Ascending aorta (tissue), 2 donors: Measurements from ENCODE around the gene POLR3H. TPM values are rescaled to one million over a fixed set of nuclear protein-coding genes. Genes with fewer than 3 reads are reported as not detected.

Experiments
- DNase-seq, 2 donors: peaks; one replicate each; pipeline ENCODE4 v3.0.0-alpha.2; 2019; ENCODE audit warnings: low spot score in 2 of 2
- H3K27ac ChIP-seq, 2 donors: fragments of 200-600 bp; sonication (generic); one replicate each; pipeline ENCODE4 v1.5.1; 2016 to 2017; ENCODE audit warnings: mild to moderate bottlenecking in 1 of 2
- H3K27me3 ChIP-seq: fragments of 200-600 bp; sonication (generic); one replicate; pipeline ENCODE4 v1.5.1; 2017
- H3K36me3 ChIP-seq, 2 donors: fragments of 200-600 bp; sonication (generic); one replicate each; pipeline ENCODE4 v1.5.1; 2016
- H3K4me1 ChIP-seq, 2 donors: fragments of 200-600 bp; sonication (generic); one replicate each; pipeline ENCODE4 v1.5.1; 2016 to 2017; ENCODE audit warnings: mild to moderate bottlenecking in 1 of 2
- H3K4me3 ChIP-seq, 2 donors: fragments of 200-600 bp; sonication (generic); one replicate each; pipeline ENCODE4 v1.5.1; 2016 to 2017; ENCODE audit warnings: mild to moderate bottlenecking in 1 of 2
- H3K9me3 ChIP-seq, 2 donors: fragments of 200-600 bp; sonication (generic); one replicate each; pipeline ENCODE4 v1.5.1; 2016
- CTCF ChIP-seq, 3 experiments: fragments of 200-600 bp in 2 of 3; fragments of 450-650 bp in 1 of 3; sonication (generic) in 2 of 3; IDR thresholded peaks; one replicate each; pipeline ENCODE4 v1.5.1; 2016 to 2019; ENCODE audit warnings: antibody characterized with exemption in 3 of 3, mild to moderate bottlenecking in 1 of 3, moderate library complexity in 1 of 3
- intact Hi-C: fragments of 100-400 bp; cut with DNase I; formaldehyde crosslinking; loops from one replicate; pipeline ENCODE4 v1.15.1; 2023
- total RNA-seq: library from RNA; depleted of rRNA; stranded (reverse); fragments of >200 nt; gene quantifications from one replicate; pipeline ENCODE4 v1.1.0, GENCODE V29; 2016

The POLR3H gene
- total RNA-seq, 1 donor from 2014 or later, result 34.7 TPM

- Histone ChIP-seq H3K4me1 (no peaks in the 10 kb centered on the region), H3K27ac (peak overlapping the region in 1 of 2 donors; percentile 52), H3K36me3 (no peaks in the 10 kb centered on the region), H3K9me3 (no peaks in the 10 kb centered on the region), H3K4me3 (no peak overlapping the region), H3K27me3 (no peaks in the 10 kb centered on the region)
- no peak for TF ChIP-seq CTCF (IDR thresholded peaks at IDR 0.05)
- intact Hi-C loops, result no loop called here
- no peak for DNase-seq
Measured at GRCh38 chr22:41491374-41492100, 52.7 kb downstream of the POLR3H start.

- DNase-seq, result no peak
- Histone ChIP-seq H3K4me1 (peaks cover 0 to under 1% of the 10 kb centered on the region in 2 donors), H3K36me3 (no peaks in the 10 kb centered on the region), H3K27me3 (no peaks in the 10 kb centered on the region), H3K9me3 (no peaks in the 10 kb centered on the region), H3K4me3 (no peak overlapping the region), H3K27ac (peak overlapping the region; percentile 8 to 29)
- no peak for TF ChIP-seq CTCF (IDR thresholded peaks at IDR 0.05)
- intact Hi-C loops, result no loop called here
Measured at GRCh38 chr22:41488596-41489385, 55.5 kb downstream of the POLR3H start.

GRCh38 chr22:41488076-41488475, 56.2 kb downstream of the POLR3H start:
- Histone ChIP-seq H3K4me1 (peaks cover 4 to 8% of the 10 kb centered on the region in 2 donors), H3K27ac (peak overlapping the region in 1 of 2 donors; percentile 29), H3K9me3 (no peaks in the 10 kb centered on the region), H3K36me3 (no peaks in the 10 kb centered on the region), H3K27me3 (no peaks in the 10 kb centered on the region), H3K4me3 (no peak overlapping the region)
- TF ChIP-seq CTCF (IDR thresholded peaks at IDR 0.05), result no peak
- no peak for DNase-seq
- intact Hi-C loops, result no loop called here

GRCh38 chr22:41487037-41487935, 57.0 kb downstream of the POLR3H start:
- peaks cover 4 to 14% of the 10 kb centered on the region in 2 donors for H3K4me1 ChIP-seq
- no peaks in the 10 kb centered on the region for H3K27me3 ChIP-seq
- H3K27ac ChIP-seq, result peak overlapping the region in 1 of 2 donors; percentile 29
- TF ChIP-seq CTCF (IDR thresholded peaks at IDR 0.05), result no peak
- H3K36me3 ChIP-seq, result no peaks in the 10 kb centered on the region
- no peaks in the 10 kb centered on the region for H3K9me3 ChIP-seq
- no peak for DNase-seq
- intact Hi-C loops, result no loop called here
- H3K4me3 ChIP-seq, result no peak overlapping the region

GRCh38 chr22:41485033-41485432, 59.2 kb downstream of the POLR3H start:
- no peak for TF ChIP-seq CTCF (IDR thresholded peaks at IDR 0.05)
- intact Hi-C loops, result no loop called here
- peak overlapping the region; percentile 76 to 85 for H3K27ac ChIP-seq
- no peaks in the 10 kb centered on the region for H3K27me3 ChIP-seq
- peaks cover 25 to 35% of the 10 kb centered on the region in 2 donors for H3K4me1 ChIP-seq
- no peak for DNase-seq
- H3K4me3 ChIP-seq, result no peak overlapping the region
- H3K36me3 ChIP-seq, result no peaks in the 10 kb centered on the region
- no peaks in the 10 kb centered on the region for H3K9me3 ChIP-seq
